ENCODE data around the gene LMBR1. TPM values are rescaled to one million over a fixed set of nuclear protein-coding genes. Genes with fewer than 3 reads are reported as not detected.

Gene LMBR1
- total and polyA plus RNA-seq, 2 of the 13 experiments (the other 11 are each of a cell fraction or from before 2014, with no cell fraction given) = 20.9 to 39.6 TPM

- TF ChIP-seq, protein P1, sequence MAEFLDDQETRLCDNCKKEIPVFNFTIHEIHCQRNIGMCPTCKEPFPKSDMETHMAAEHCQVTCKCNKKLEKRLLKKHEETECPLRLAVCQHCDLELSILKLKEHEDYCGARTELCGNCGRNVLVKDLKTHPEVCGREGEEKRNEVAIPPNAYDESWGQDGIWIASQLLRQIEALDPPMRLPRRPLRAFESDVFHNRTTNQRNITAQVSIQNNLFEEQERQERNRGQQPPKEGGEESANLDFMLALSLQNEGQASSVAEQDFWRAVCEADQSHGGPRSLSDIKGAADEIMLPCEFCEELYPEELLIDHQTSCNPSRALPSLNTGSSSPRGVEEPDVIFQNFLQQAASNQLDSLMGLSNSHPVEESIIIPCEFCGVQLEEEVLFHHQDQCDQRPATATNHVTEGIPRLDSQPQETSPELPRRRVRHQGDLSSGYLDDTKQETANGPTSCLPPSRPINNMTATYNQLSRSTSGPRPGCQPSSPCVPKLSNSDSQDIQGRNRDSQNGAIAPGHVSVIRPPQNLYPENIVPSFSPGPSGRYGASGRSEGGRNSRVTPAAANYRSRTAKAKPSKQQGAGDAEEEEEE (CRISPR knock-in tag; IDR thresholded peaks at IDR 0.05; ENCODE audit: borderline replicate concordance) = no peak
- no peak for TF ChIP-seq ZBTB3 (CRISPR knock-in tag; IDR thresholded peaks at IDR 0.05; ENCODE audit: borderline replicate concordance, low read depth)
- TF ChIP-seq, protein P2, sequence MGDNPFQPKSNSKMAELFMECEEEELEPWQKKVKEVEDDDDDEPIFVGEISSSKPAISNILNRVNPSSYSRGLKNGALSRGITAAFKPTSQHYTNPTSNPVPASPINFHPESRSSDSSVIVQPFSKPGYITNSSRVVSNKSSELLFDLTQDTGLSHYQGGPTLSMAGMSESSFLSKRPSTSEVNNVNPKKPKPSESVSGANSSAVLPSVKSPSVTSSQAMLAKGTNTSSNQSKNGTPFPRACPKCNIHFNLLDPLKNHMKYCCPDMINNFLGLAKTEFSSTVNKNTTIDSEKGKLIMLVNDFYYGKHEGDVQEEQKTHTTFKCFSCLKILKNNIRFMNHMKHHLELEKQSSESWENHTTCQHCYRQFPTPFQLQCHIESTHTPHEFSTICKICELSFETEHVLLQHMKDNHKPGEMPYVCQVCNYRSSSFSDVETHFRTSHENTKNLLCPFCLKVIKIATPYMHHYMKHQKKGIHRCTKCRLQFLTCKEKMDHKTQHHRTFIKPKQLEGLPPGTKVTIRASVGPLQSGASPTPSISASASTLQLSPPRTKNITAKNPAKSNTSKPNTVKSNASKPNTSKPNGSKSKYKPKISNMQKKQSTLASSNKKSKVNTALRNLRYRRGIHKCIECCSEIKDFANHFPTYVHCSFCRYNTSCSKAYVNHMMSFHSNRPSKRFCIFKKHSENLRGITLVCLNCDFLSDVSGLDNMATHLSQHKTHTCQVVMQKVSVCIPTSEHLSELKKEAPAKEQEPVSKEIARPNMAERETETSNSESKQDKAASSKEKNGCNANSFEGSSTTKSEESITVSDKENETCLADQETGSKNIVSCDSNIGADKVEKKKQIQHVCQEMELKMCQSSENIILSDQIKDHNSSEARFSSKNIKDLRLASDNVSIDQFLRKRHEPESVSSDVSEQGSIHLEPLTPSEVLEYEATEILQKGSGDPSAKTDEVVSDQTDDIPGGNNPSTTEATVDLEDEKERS (CRISPR knock-in tag; IDR thresholded peaks at IDR 0.05) = no peak
- no peak for TF ChIP-seq MAFF (IDR thresholded peaks at IDR 0.05; ENCODE audit: low read depth, low read length)
- TF ChIP-seq NR2F1 (CRISPR knock-in tag; IDR thresholded peaks at IDR 0.05) = peak in 1 of 2 experiments; percentile 62; a peak in 2 of 4 replicates
- TF ChIP-seq HNF1A (IDR thresholded peaks at IDR 0.05; ENCODE audit: low read depth) = 0 out of 2 replicates have a peak, but pooled peaks have one; percentile 33
- TF ChIP-seq HNF1A (CRISPR knock-in tag; IDR thresholded peaks at IDR 0.05; ENCODE audit: borderline replicate concordance) = peak; percentile 60; the same call in 1 of the 2 replicates
- TF ChIP-seq RBAK (CRISPR knock-in tag; IDR thresholded peaks at IDR 0.05) = no peak
- TF ChIP-seq DR1 (CRISPR knock-in tag; IDR thresholded peaks at IDR 0.05) = no peak
- TF ChIP-seq NRL (CRISPR knock-in tag; IDR thresholded peaks at IDR 0.05; ENCODE audit: borderline replicate concordance) = no peak
- 0 out of 2 replicates have a peak, but pooled peaks have one; percentile 42 for TF ChIP-seq ZNF792 (CRISPR knock-in tag; IDR thresholded peaks at IDR 0.05)
- TF ChIP-seq FOXM1 (CRISPR knock-in tag; IDR thresholded peaks at IDR 0.05) = no peak
- no peak for TF ChIP-seq ZNF749 (CRISPR knock-in tag; IDR thresholded peaks at IDR 0.05; ENCODE audit: borderline replicate concordance)
- no peak for TF ChIP-seq ZNF225 (CRISPR knock-in tag; IDR thresholded peaks at IDR 0.05)
- TF ChIP-seq AGO1 (IDR thresholded peaks at IDR 0.05; ENCODE audit: low read depth, low read length, poor library complexity, severe bottlenecking) = no peak
- peak; percentile 65 for TF ChIP-seq RBM22 (optimal IDR thresholded peaks at IDR 0.05; ENCODE audit: low read length)
- TF ChIP-seq MAF1 (CRISPR knock-in tag; IDR thresholded peaks at IDR 0.05; ENCODE audit: borderline replicate concordance) = no peak
Measured at GRCh38 chr7:156666368-156667109, 226.4 kb downstream of the LMBR1 start (continued).

All from HepG2 (cell line).